Measurements from ENCODE around the gene TMEM91.

The TMEM91 gene

GRCh38 chr19:41433171-41433570 lies 56.8 kb downstream of the TMEM91 start:
- DNase-seq (ENCODE audit: low spot score) = no peak

Data from hematopoietic multipotent progenitor cell treated with erythropoietin and hydrocortisone succinate and interleukin-3 and kit ligand, for 15 days (in vitro differentiated cells).